Measurements from ENCODE around the gene KEAP1.
A peak's percentile ranks its signal among the peaks of the same experiment; 100 is the strongest.

GRCh38 chr19:10510301-10510802, 7.2 kb upstream of the KEAP1 start:
- TF ChIP-seq CTCF (IDR thresholded peaks at IDR 0.05) (peak; percentile 17 to 68 (median 40)), POLR2A (IDR thresholded peaks at IDR 0.05) (no peak)

All from thyroid gland (tissue), 4 donors.